NCI-H2196 treated with DMSO at 0.1 percent for 48 hours (cell line): ENCODE data around the gene LGR6.

ENCODE experiments used
- DNase-seq: peaks from one replicate; lab custom pipeline; 2025; ENCODE audit not compliant: unreplicated experiment; lab: John Stamatoyannopoulos, UW

The LGR6 gene

GRCh38 chr1:202215472-202216130 is 22.0 kb downstream of the LGR6 start:
- DNase-seq, result no peak

- no peak for DNase-seq
Observed at GRCh38 chr1:202216691-202217090, 23.1 kb downstream of the LGR6 start.

GRCh38 chr1:202217516-202217915 is 23.9 kb downstream of the LGR6 start:
- DNase-seq, result no peak

GRCh38 chr1:202217951-202218350 is 24.4 kb downstream of the LGR6 start:
- DNase-seq, result no peak

- no peak for DNase-seq
Observed at GRCh38 chr1:202220733-202221132, 27.1 kb downstream of the LGR6 start.

DNA sequence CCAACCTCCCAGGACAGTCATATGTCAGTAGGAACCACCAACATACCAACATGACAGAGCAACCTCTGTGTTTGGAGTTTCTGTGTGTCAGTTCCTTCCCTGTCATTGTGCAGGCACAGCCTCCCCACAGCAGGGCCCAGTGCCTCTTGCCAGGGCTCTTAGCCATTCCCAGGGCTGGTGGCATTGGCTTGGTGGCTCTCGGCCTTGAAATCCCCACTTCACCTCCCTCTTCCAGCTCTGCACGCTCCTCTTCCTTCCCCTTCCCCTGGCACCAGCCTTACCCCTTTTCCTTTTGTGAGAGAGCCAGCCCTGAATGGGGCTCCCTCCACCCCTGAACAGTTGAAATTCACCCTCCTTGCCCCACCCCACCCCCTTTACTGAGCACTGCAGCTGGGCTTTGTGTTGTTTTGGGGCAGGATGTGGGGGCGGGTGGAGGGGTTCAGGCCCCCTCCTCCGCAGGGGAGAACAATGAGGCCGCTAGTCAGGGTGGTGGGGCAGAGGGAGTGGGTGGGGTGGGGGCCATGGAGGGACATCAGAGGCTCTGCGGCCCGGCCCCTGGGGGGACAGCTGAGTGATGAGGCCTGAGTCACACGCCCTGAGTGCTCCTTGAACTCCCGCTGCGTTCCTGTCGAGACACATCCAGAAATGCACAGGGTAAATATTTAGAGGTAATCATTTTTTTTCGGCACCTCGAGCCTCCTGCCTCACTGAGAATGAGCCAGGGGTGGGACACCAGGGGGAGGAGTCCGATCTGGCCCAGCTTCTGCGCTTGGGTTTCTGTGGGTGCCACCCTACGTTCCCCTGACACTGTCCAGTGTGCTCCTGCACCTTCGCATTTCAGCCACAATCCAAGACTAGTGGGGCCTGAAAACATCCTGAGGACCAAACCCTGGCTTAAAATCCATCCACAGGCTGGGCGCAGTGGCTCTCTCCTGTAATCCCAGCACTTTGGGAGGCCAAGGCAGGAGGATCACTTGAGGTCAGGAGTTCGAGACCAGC is 28.6 kb downstream of the LGR6 start:
- DNase-seq, result no peak

- DNase-seq, result no peak
Observed at GRCh38 chr1:202223121-202223860, 29.7 kb downstream of the LGR6 start.

DNA sequence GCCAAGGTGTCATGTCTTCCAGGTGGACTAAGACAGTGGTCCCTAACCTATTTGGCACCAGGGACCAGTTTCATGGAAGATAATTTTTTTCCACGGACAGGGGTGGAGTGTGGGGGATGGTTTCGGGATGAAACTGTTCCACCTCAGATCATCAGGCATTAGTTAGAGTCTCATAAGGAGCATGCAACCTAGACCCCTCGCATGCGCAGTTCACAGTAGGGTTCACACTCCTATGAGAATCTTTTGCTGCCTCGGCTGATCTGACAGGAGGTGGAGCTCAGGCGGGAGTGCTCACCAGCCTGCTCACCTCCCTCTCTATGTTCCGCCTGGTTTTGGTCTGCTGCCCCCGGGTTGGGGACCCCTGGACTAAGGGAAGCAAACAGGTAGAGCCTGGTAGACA is 30.9 kb downstream of the LGR6 start:
- DNase-seq, result no peak

DNA sequence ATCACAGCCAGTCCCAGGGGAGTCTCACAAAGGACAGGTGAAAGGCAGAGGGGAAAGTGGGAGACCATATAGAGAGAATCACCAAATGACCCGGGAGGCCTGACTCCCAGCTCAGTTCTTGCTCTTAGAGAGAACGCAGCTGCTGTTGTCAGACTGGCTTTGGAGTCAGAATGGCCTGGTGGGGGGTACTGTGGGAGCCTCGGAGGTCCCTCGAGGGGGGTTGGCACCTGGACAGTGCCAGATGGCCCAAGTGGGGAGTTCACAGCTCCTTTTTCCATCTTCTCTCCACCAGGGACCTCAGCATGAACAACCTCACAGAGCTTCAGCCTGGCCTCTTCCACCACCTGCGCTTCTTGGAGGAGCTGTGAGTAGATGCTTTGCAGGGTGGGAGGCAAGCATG is 31.5 kb downstream of the LGR6 start:
- no peak for DNase-seq

DNA sequence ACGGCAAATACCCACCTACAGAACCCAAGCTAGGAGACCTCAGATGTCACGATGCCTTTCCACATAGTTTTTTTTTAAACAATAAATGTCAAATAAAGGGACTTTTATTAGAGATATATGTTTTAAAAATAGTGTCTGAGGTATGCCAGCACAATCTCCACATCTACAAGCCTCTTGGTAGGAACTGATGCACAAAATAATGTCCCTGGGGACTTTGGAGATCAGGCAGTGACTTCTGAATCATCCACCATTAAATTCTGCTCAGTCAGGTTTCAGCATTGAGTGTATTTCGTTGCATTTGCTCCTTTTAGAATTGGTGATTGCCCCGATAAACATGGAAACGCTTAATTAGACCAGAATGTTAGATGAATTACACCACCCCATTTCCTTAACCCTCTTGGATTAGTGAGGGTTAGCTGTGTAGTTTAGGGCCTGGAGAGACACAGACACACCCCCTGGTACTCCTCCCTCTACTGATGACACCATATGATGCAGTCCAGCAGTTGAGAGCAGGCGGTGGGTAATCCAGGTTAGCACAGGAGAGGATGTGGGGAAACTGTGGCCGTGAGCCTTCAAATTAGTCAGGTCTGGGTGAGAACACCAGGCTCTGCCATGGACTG is 33.6 kb downstream of the LGR6 start:
- no peak for DNase-seq

- DNase-seq, result no peak
Observed at GRCh38 chr1:202227997-202228401, 34.4 kb downstream of the LGR6 start.

- DNase-seq, result no peak
Observed at GRCh38 chr1:202228484-202229122, 35.0 kb downstream of the LGR6 start.

- DNase-seq, result no peak
Observed at GRCh38 chr1:202229376-202229775, 35.8 kb downstream of the LGR6 start.

- DNase-seq, result no peak
Observed at GRCh38 chr1:202230061-202230938, 36.7 kb downstream of the LGR6 start.

GRCh38 chr1:202230939-202231645 is 37.5 kb downstream of the LGR6 start:
- DNase-seq, result no peak

DNA sequence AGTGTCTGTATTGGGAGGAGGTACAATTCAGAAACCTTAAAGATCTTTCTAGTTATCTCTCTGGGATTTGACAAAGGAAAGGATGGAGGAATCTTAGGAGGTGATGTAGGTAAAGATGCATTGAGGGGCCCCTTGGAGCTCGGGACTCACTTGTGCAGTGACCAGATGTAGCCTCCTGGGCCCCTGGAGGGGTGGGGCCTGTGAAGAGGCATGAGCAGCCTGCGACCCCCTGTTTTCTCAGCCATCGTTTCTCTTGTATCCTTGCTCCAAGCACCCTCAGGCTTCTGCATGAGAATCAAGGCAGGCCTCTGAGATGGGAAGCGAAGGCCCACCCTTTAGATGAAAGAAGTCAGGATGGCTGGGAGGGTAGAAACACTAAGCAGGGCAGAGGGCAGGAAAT is 39.6 kb downstream of the LGR6 start:
- no peak for DNase-seq

DNA sequence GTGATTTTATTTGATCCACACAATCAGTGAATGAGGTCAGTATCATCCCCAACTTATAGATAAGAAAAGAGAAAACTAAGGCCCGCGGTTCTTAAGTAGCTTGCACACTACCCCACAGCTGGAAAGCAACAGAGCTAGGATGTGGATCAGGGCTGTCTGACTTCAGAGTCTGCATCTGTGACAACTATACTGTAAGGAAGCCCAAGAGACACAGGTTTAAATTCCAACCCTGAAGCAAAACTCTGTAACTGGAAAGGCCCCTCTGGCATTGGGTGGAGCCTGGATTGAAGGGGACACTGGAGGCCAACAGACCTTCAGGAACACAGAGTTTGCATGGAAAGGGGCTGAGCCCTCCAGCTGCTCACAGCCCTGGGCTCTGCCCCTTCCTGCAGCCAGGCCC is 40.2 kb downstream of the LGR6 start:
- DNase-seq, result no peak

DNA sequence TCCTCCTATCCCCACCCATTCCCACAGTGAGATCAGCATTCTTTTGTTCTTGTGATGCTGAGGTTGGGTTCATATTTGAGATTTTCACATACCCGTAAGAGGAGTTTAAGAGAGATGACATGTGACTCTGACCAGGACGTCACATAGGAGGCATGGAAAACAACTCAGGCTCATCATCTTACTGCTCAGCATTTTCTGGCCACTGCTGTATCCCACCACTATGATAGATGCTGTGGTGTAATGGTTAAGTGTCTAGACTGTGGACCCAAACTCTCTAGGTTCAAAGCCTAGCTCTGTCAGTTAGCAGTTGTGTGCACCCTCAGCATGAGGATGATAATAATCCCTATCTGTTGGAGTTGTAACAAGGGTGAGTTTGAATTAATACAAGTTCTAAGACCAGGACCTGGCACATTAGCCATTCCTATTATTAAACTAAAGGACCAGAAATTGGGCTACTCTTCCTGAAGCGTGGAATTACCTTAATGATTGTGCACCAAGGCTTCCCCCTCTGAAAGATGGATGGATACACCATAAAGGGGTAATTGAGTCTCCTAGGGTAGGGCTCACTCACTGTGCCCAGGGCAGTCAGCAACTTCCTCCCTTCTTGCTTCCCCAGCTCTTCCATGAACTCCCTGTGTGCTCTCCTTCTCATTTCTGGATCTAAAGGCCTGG is 40.9 kb downstream of the LGR6 start:
- no peak for DNase-seq
